Measurements from ENCODE around the gene RAB10.
"Not testable (repeated sequence)": the region's sequence is repeated elsewhere in the genome, so short reads cannot be mapped to it uniquely, and the experiment has no call there.

Gene RAB10

GRCh38 chr2:26076001-26076587, 42.2 kb downstream of the RAB10 start:
- no peak for TF ChIP-seq CTCF (IDR thresholded peaks at IDR 0.05; ENCODE audit: extremely low read depth, missing control alignments)
- DNase-seq (ENCODE audit: low spot score), result no peak

- TF ChIP-seq CTCF (IDR thresholded peaks at IDR 0.05; ENCODE audit: extremely low read depth, missing control alignments), result no peak
- DNase-seq (ENCODE audit: low spot score), result no peak
Measured at GRCh38 chr2:26077291-26077690, 43.4 kb downstream of the RAB10 start.

GRCh38 chr2:26078939-26079338, 45.1 kb downstream of the RAB10 start:
- TF ChIP-seq CTCF (IDR thresholded peaks at IDR 0.05; ENCODE audit: extremely low read depth, missing control alignments), result no peak

GRCh38 chr2:26080356-26080755, 46.5 kb downstream of the RAB10 start:
- no peak for TF ChIP-seq CTCF (IDR thresholded peaks at IDR 0.05; ENCODE audit: extremely low read depth, missing control alignments)
- no peak for DNase-seq (ENCODE audit: low spot score)

More at GRCh38 chr2:26078939-26079338, 45.1 kb downstream of the RAB10 start:
- no peak for DNase-seq (ENCODE audit: low spot score)

- not testable (repeated sequence) for DNase-seq (ENCODE audit: low spot score)
Measured at GRCh38 chr2:26080925-26081324, 47.0 kb downstream of the RAB10 start.

- DNase-seq (ENCODE audit: low spot score), result no peak
- no peak for TF ChIP-seq CTCF (IDR thresholded peaks at IDR 0.05; ENCODE audit: extremely low read depth, missing control alignments)
Measured at GRCh38 chr2:26081556-26081955, 47.7 kb downstream of the RAB10 start.

- no peak for TF ChIP-seq CTCF (IDR thresholded peaks at IDR 0.05; ENCODE audit: extremely low read depth, missing control alignments)
- peak; percentile 14 for DNase-seq (ENCODE audit: low spot score)
Measured at GRCh38 chr2:26086155-26086637, 52.3 kb downstream of the RAB10 start.

GRCh38 chr2:26086779-26087178, 52.9 kb downstream of the RAB10 start:
- no peak for TF ChIP-seq CTCF (IDR thresholded peaks at IDR 0.05; ENCODE audit: extremely low read depth, missing control alignments)
- DNase-seq (ENCODE audit: low spot score), result no peak

All from GM20000 (cell line).